GM21367 (cell line): ENCODE measurements around the gene FSTL4.

ENCODE experiments used
- ATAC-seq: cut with Tn5 transposase; IDR thresholded peaks from one replicate; pipeline ENCODE4 v1.9.1; 2021; ENCODE audit not compliant: unreplicated experiment

Gene FSTL4

DNA sequence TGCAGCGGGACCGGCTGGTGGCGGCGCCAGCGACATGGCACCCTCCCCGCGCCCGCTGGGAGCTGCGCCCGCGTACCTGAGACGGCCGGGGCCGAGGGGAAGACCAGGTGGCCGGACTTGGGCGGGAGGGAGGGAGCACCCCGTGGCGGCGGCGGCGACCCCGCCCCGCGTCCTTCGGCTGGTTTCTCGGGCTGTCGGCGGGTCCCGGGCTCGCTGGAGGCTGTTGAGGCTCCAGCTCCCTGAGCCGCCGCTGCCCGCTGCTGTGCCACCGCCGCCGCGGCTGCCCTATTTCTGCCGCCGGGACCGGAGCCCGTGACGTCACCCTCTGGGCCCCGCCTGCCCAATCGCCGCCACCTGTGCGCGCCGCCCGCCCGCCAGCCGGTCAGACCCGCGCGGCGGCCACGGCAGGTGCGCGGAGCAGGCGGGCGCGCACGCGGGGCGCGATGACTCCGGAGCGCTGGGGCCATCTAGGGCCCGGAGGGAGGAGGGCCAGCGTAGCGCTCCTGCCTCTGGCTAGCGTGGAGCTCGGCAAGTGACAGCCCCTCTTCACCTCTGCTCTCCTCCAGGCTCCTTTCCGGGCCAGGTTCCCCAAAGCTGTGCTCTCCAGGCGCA lies at the start of gene FSTL4:
Gene FSTL4, minus strand, starts transcription at position 293 of the 612 bp plus-strand sequence.
- no peak for ATAC-seq

- no peak for ATAC-seq
Measured at GRCh38 chr5:133661389-133661788, 49.0 kb upstream of the FSTL4 start.

- no peak for ATAC-seq
Measured at GRCh38 chr5:133658327-133658726, 46.0 kb upstream of the FSTL4 start.

- ATAC-seq, result no peak
Measured at GRCh38 chr5:133657036-133657435, 44.7 kb upstream of the FSTL4 start.

DNA sequence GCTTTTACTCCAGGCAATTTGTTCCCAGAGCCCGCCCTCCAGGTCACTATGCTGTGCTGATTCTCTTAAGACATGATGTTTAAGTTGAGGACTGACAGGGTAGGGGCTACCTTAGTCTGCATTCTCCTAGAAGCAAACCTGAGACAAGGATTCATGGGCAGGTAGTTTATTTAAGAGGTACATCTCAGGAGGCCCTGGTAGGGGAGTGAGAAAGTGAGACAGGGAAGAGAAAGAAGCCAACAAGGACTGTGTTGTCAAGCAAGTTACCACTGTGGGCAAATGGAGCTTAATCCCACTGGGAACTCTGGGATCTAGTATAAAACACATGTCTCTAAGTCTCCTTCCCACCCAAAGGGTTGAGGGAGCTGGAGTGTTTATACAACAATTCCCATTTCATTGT lies 43.6 kb upstream of the FSTL4 start:
- no peak for ATAC-seq

- no peak for ATAC-seq
Measured at GRCh38 chr5:133653760-133654049, 41.4 kb upstream of the FSTL4 start.

GRCh38 chr5:133652951-133653759 lies 40.8 kb upstream of the FSTL4 start:
- no peak for ATAC-seq

GRCh38 chr5:133644000-133644865 lies 31.9 kb upstream of the FSTL4 start:
- no peak for ATAC-seq

- ATAC-seq, result no peak
Measured at GRCh38 chr5:133643365-133643764, 31.0 kb upstream of the FSTL4 start.

- no peak for ATAC-seq
Measured at GRCh38 chr5:133642153-133642722, 29.9 kb upstream of the FSTL4 start.

DNA sequence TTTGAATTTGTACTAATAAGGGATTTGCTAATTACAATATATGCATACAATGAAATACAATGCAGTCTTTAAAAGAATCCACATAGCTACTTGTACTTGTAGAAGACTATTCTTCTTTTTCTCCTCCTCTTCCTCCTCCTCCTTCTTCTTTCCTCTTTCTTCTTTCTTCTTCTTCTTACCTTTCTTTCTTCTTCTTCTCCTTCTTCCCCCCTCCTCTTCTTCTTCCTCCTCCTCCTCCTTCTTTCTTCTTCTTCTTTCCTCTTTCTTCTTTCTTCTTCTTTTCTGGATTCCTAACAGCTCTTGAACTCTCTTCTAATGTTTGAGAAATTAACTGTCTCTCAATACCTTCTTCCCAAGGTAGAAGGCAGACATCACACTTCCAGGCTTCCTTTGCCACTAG lies 29.3 kb upstream of the FSTL4 start:
- ATAC-seq, result no peak

DNA sequence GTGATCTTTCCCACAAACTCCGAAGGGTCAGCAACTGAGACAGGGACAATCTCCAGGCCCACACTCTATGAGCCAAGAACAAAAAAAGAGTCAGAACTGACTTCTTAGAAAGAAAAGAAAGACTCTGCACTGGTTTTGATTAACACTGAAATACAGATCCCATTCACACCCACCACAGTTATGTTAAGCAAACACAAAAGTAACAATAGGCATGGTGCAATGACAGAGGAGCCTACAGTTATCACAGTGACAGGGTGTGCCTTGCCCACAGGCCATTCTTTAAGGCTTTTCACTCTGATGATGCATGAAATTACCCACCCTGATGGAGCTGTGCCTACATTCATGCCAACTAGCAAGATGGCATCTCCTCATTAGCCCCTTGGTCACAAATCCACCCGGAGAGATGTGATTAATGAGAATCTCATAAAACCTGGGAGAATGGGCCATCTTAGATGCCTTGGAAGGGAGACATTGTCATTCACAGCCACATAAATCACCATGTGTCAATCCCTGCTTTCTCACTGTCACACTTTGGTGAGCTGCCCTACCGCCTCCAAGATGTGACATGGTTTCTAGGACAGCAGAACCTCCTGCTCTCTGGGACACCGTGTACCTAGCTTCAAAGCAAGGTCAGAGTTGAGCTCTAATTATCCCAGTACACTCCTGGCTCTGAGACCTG lies 27.6 kb upstream of the FSTL4 start:
- no peak for ATAC-seq

GRCh38 chr5:133638436-133638835 lies 26.1 kb upstream of the FSTL4 start:
- ATAC-seq, result no peak

- ATAC-seq, result no peak
Measured at GRCh38 chr5:133637206-133637605, 24.9 kb upstream of the FSTL4 start.

DNA sequence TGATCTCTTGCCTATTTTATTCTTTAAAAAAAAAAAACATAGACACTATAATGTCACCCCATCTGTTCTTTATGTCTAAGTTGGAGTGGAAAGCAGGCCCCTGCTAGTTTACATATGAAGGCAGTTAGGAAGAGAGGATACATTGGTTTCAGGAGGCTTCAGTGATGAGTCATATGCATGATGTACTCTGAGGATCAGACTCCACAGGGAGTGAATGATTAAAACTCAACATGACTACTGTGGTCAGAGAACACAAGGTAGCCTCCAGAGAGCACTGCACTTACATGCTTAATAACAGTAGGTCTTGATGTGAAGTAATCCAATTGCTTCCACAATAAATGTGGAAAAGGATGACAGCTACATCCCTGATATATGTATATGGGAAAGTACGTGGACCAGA lies 22.7 kb upstream of the FSTL4 start:
- no peak for ATAC-seq

GRCh38 chr5:133627180-133627579 lies 14.8 kb upstream of the FSTL4 start:
- ATAC-seq, result no peak

DNA sequence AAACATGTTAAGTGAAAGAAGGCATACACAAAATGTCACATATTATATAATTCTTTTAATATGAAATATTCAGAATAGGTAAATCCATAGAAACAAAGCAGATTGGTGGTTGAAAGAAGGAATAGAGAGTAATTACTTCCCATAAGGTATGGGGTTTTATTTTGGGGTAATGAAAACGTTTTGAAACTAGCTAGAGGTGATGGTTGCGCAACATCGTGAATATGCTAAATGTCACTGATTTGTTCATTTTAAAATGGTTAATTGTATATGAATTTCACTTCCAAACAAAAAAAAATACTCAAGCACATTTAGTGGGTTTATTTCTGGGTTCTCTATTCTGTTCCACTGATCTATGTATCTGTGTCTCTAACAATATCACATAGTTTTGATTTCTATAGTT lies 12.0 kb upstream of the FSTL4 start:
- ATAC-seq, result no peak

DNA sequence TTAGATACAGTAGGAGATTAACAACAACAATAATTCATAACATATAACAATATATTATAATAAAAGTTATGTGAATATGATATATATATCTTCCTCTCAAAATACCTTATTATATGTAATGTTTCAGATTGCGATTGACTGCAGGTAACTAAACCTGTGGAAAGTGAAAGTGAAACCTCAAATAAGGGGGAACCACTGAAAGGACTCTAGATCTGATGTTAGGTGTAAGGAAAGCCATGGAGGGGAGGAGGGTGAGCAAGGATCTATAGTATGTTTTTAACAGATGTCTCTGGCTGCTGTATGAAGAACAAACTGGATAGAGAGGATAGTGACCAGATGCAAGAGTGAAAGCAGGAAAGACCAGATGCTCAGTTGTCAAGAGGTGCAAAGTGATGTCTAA lies 5.8 kb upstream of the FSTL4 start:
- ATAC-seq, result no peak

DNA sequence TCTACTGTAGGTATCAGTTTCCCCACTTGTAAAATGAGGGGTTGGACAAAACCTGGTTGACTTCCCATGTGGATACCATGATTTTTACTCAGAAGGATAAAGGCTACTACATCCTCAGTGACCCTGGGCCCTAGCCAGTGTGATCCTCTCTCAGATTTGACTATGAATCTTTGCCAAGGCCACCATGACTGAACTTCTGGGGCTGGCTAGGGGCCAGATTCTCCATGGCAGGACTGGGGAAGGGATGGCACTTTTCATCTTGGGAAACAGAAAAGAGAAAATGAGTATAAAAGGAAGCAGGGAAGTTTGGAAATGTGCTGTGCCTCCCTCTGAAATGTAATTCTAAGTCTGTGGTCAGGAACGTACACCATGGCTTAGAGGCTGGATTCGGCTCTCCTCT lies 1.4 kb upstream of the FSTL4 start:
- ATAC-seq, result no peak

- no peak for ATAC-seq
Measured at GRCh38 chr5:133613184-133613583, 843 bp upstream of the FSTL4 start.
